ENCODE results near the gene TRMT10B. TPM values are rescaled to one million over a fixed set of nuclear protein-coding genes. Genes with fewer than 3 reads are reported as not detected.
"Not testable (repeated sequence)": the region's sequence is repeated elsewhere in the genome, so short reads cannot be mapped to it uniquely, and the experiment has no call there.

TRMT10B gene
- total RNA-seq, 1 donor from 2014 or later = 4.5 TPM

DNA sequence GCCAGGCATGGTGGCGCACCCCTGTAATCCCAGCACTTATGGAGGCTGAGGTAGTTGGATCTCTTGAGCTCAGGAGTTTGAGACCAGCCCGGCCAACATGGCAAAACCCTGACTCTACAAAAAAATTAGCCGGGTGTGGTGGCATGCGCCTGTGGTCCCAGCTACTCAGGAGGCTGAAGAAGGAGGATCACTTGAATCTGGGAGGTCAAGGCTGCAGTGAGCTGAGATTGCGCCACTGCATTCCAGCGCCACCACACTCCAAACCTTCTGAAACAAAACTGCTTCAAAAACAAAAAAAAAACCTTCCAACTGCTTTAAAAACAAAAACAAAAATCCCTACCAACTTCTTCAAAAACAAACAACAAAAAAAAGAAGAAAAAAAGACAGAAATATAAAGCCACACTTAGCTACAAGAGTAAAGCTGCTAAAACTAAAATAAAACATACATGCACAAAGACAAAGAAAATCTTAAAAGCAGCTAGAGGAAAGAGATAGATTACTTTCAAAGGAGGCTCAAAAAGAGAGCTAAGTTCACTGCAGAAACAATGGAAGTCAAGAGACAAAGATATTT lies 58.4 kb downstream of the TRMT10B start:
- no peak for DNase-seq
- H3K27me3 ChIP-seq (ENCODE audit: low read depth) = no peaks in the 10 kb centered on the region
- peaks cover 5% of the 10 kb centered on the region for H3K36me3 ChIP-seq
- no peak overlapping the region for H3K4me3 ChIP-seq
- intact Hi-C loops (cut with micrococcal nuclease) = no loop called here
- TF ChIP-seq, protein P1, sequence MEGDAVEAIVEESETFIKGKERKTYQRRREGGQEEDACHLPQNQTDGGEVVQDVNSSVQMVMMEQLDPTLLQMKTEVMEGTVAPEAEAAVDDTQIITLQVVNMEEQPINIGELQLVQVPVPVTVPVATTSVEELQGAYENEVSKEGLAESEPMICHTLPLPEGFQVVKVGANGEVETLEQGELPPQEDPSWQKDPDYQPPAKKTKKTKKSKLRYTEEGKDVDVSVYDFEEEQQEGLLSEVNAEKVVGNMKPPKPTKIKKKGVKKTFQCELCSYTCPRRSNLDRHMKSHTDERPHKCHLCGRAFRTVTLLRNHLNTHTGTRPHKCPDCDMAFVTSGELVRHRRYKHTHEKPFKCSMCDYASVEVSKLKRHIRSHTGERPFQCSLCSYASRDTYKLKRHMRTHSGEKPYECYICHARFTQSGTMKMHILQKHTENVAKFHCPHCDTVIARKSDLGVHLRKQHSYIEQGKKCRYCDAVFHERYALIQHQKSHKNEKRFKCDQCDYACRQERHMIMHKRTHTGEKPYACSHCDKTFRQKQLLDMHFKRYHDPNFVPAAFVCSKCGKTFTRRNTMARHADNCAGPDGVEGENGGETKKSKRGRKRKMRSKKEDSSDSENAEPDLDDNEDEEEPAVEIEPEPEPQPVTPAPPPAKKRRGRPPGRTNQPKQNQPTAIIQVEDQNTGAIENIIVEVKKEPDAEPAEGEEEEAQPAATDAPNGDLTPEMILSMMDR (IDR thresholded peaks at IDR 0.05; ENCODE audit: borderline replicate concordance) = no peak
- H3K4me1 ChIP-seq = no peaks in the 10 kb centered on the region
- H3K9me3 ChIP-seq (replicated peaks) = no peaks in the 10 kb centered on the region
- H3K27ac ChIP-seq (replicated peaks) = no peak overlapping the region

DNA sequence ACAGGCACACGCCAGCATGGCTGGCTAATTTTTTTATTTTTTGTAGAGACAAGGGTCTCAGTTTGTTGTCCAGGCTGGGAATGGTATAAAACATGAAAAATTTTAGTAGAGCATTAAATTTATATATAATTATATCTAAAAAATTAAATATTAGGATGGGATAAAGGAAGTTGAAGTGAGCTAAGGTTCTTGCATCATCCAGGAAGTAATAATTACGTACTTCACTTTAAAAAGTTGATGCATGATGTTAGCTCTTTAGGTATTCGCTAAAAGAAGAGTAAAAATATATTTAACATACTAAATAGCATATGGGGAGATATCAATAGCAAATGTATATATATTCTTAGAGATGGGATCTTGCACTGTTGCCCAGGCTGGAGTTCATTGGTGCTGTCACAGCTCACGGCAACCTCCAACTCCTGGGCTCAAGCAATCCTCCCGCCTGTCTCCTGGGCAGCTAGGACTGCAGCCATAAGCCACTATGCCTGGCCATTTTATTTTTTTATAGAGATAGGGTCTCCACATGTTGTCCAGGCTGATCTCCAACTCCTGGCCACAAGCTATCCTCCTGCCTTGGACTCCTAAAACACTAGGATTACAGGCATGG lies 59.3 kb downstream of the TRMT10B start:
- TF ChIP-seq, protein P1 (IDR thresholded peaks at IDR 0.05; ENCODE audit: borderline replicate concordance) = no peak
- no peak overlapping the region for H3K27ac ChIP-seq (replicated peaks)
- H3K4me3 ChIP-seq = no peak overlapping the region
- no peaks in the 10 kb centered on the region for H3K27me3 ChIP-seq (ENCODE audit: low read depth)
- DNase-seq = no peak
- H3K9me3 ChIP-seq (replicated peaks) = no peaks in the 10 kb centered on the region
- intact Hi-C loops (cut with micrococcal nuclease) = no loop called here
- H3K36me3 ChIP-seq = peaks cover 3% of the 10 kb centered on the region
- H3K4me1 ChIP-seq = no peaks in the 10 kb centered on the region

DNA sequence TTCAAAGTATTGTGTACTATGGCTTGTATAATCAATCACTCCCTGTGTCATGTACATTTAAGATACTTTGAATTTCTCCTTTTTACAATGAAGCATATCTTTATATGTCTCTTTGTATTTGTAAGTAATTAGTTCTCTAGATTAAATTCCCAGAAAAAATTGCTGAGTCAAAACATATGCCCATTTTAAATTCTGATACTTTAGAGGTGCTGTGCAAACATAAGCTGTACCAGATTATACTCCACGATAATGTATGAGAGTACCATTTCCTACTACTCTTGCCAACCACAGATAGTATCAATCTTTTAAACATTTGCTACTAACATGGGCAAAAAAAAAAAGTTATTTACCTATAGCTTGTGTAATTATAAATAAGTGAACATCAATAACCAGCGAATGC lies 65.2 kb downstream of the TRMT10B start:
- Histone ChIP-seq H3K4me1 (no peaks in the 10 kb centered on the region), H3K27ac (replicated peaks) (no peak overlapping the region), H3K4me3 (no peak overlapping the region), H3K9me3 (replicated peaks) (no peaks in the 10 kb centered on the region), H3K27me3 (ENCODE audit: low read depth) (no peaks in the 10 kb centered on the region), H3K36me3 (peaks cover 38% of the 10 kb centered on the region)
- TF ChIP-seq, protein P1 (IDR thresholded peaks at IDR 0.05; ENCODE audit: borderline replicate concordance) = no peak
- intact Hi-C loops (cut with micrococcal nuclease) = no loop called here
- DNase-seq = no peak

DNA sequence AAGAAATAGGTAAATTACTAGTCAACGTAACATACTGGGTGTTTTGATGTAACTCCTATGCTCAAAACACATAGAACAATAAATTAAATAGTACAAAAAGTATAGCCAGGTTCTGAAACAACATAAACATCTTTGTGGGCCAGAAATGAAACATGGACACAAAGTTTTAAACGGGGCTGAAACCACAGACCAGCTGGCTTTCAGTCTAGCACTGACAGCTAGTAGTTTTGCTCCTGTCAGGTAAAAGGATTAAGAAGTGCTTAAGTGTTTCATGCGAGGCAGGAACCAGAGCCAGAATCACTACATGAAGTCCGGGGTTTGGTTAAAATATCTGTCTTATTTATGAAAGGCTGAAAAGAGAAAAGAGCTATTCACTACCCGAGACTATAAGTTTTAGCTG lies 66.5 kb downstream of the TRMT10B start:
- Histone ChIP-seq H3K4me3 (no peak overlapping the region), H3K27ac (replicated peaks) (no peak overlapping the region), H3K27me3 (ENCODE audit: low read depth) (no peaks in the 10 kb centered on the region), H3K36me3 (peaks cover 50% of the 10 kb centered on the region), H3K4me1 (no peaks in the 10 kb centered on the region), H3K9me3 (replicated peaks) (peaks cover 2% of the 10 kb centered on the region)
- TF ChIP-seq, protein P1 (IDR thresholded peaks at IDR 0.05; ENCODE audit: borderline replicate concordance) = no peak
- no peak for DNase-seq
- intact Hi-C loops (cut with micrococcal nuclease) = no loop called here

DNA sequence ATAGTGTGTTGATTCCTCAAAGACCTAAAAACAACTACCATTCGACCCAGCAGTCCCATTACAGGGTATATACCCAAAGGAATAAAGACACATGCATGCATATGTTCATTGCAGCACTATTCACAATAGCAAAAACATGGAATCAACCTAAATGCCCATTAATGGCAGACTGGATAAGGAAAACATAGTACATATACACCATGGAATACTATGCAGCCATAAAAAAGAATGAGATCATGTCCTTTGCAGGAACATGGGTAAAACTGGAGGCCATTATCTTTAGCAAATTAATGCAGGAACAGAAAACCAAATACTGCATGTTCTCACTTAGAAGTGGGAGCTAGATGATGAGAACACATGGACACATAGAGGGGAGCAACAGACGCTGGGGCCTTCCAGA lies 71.6 kb downstream of the TRMT10B start:
- H3K27me3 ChIP-seq (ENCODE audit: low read depth); intact Hi-C loops (cut with micrococcal nuclease); H3K27ac ChIP-seq (replicated peaks); H3K4me3 ChIP-seq; DNase-seq; H3K9me3 ChIP-seq (replicated peaks); H3K4me1 ChIP-seq: not testable (repeated sequence)
- peaks cover 86% of the 10 kb centered on the region for H3K36me3 ChIP-seq

DNA sequence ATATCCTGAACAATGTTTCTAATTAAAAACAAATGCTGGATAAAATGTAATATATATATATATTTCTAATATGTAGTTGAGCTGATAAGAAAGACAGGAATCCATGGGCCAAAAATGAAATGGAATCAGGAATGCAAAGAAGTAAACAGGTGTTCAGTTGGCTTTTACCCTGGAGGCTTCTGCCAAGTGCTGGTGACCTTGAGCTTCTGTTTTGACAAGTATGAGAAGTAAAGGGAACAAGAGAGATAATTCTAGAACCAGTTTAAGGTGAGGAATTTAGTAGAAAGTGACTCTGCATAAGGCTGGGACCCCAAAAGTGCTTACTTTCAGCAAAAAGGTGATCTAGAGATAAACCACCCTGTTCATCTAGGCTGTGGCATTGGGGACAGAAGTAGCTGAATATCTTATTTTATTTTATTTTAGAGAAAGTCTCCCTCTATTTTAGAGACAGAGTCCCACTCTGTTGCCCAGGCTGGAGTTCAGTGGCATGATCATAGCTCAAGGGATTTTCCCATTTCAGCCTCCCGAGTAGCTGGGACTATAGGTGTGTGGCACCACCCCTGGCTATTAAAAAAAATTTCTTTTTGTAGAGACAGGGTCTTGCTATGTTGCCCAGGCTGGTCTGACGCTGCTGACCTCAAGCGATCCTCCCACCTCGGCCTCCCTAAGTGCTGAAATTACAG lies 74.0 kb downstream of the TRMT10B start:
- intact Hi-C loops (cut with micrococcal nuclease) = no loop called here
- Histone ChIP-seq H3K27me3 (ENCODE audit: low read depth) (no peaks in the 10 kb centered on the region), H3K36me3 (peaks cover 73% of the 10 kb centered on the region), H3K27ac (replicated peaks) (no peak overlapping the region), H3K9me3 (replicated peaks) (peaks cover 3% of the 10 kb centered on the region), H3K4me3 (no peak overlapping the region), H3K4me1 (peaks cover 6% of the 10 kb centered on the region)
- no peak for DNase-seq
- TF ChIP-seq, protein P1 (IDR thresholded peaks at IDR 0.05; ENCODE audit: borderline replicate concordance) = no peak

Data from left ventricle myocardium inferior (tissue), 1 donor.